A549 (cell line): ENCODE results near the gene PIGO. TPM values are rescaled to one million over a fixed set of nuclear protein-coding genes. Genes with fewer than 3 reads are reported as not detected.

ENCODE experiments used
- ATAC-seq, 2 experiments: fragments of 200-7000 bp in 1 of 2; fragments of >200 bp in 1 of 2; cut with Nextera tagmentation in 1 of 2; cut with Tn5 transposase in 1 of 2; 3 replicates each; pipeline versions ENCODE4 v1.8.0 to v1.9.1; 2018 to 2020; ENCODE audit warnings: mild to moderate bottlenecking in 1 of 2, moderate library complexity in 1 of 2
- CTCF ChIA-PET: fragments of 300-600 bp; sonication (Branson Sonifier 250); formaldehyde crosslinking; extraction: SDS; loops from one replicate; lab custom pipeline; 2021; ENCODE audit warnings: antibody characterized with exemption, inconsistent platforms; lab: Yijun Ruan, JAX
- POLR2A ChIA-PET: fragments of 350-600 bp; formaldehyde crosslinking; extraction: SDS; loops from one replicate; lab custom pipeline; 2021; ENCODE audit warnings: antibody characterized with exemption, inconsistent platforms; lab: Yijun Ruan, JAX
- DNase-seq, 2 experiments: peaks; one replicate each; pipeline versions ENCODE4 v3.0.0 to v3.0.0-alpha.2; 2011 to 2016; ENCODE audit warnings: low read depth in 1 of 2, low spot score in 1 of 2
- FAIRE-seq: peaks from 2 replicates; lab custom pipeline; 2011; peaks lifted over from hg19 to GRCh38; lab: Jason Lieb, UNC
- H3K27ac ChIP-seq, 2 experiments: fragments of >200 bp; sonication (Bioruptor Twin); formaldehyde crosslinking; 3 replicates each; pipeline ENCODE4 v1.5.1; 2016 to 2017
- H3K4me1 ChIP-seq: fragments of >200 bp; sonication (Bioruptor Twin); formaldehyde crosslinking; 3 replicates; pipeline ENCODE4 v1.6.1; 2016
- H3K4me2 ChIP-seq: fragments of >200 bp; sonication (Bioruptor Twin); formaldehyde crosslinking; 3 replicates; pipeline ENCODE4 v1.6.1; 2016
- H3K4me3 ChIP-seq: fragments of >200 bp; sonication (Bioruptor Twin); formaldehyde crosslinking; 3 replicates; pipeline ENCODE4 v1.5.1; 2016
- H3K9me3 ChIP-seq: fragments of >200 bp; sonication (Bioruptor Twin); formaldehyde crosslinking; 3 replicates; pipeline ENCODE4 v1.6.1; 2016
- ATOH8 ChIP-seq: fragments of 250-450 bp; sonication (Bioruptor Pico); IDR thresholded peaks from 2 replicates; pipeline ENCODE4 v1.5.0; 2020; ENCODE audit warnings: low read depth, mild to moderate bottlenecking, moderate library complexity
- BCL3 ChIP-seq: fragments of >200 bp; sonication (Bioruptor Twin); formaldehyde crosslinking; IDR thresholded peaks from 3 replicates; pipeline ENCODE4 v1.6.1; 2016
- BHLHE40 ChIP-seq: IDR thresholded peaks from 2 replicates; pipeline ENCODE4 v1.6.1; 2012; ENCODE audit warnings: low read depth, low read length, inconsistent platforms
- CEBPB ChIP-seq, 2 experiments: fragments of >200 bp in 1 of 2; sonication (Bioruptor Twin) in 1 of 2; formaldehyde crosslinking in 1 of 2; IDR thresholded peaks; 2 replicates each; pipeline ENCODE4 v1.6.1; 2012 to 2016
- CHD4 ChIP-seq: fragments of 200-600 bp; sonication (generic); IDR thresholded peaks from 2 replicates; pipeline ENCODE4 v1.6.1; 2016; ENCODE audit warnings: antibody characterized with exemption, mild to moderate bottlenecking, borderline replicate concordance
- EHF ChIP-seq: fragments of 250-450 bp; sonication (Bioruptor Pico); IDR thresholded peaks from 2 replicates; pipeline ENCODE4 v1.5.0; 2020; ENCODE audit warnings: mild to moderate bottlenecking
- EHMT2 ChIP-seq: fragments of 200-600 bp; sonication (generic); IDR thresholded peaks from 2 replicates; pipeline ENCODE4 v1.6.1; 2016; ENCODE audit warnings: antibody characterized with exemption, low read depth, mild to moderate bottlenecking, moderate library complexity
- ELK1 ChIP-seq: fragments of 150-350 bp; IDR thresholded peaks from 2 replicates; pipeline ENCODE4 v1.6.1; 2014; ENCODE audit warnings: low read depth, mild to moderate bottlenecking, low read length
- ESRRA ChIP-seq: fragments of 150-350 bp; IDR thresholded peaks from 2 replicates; pipeline ENCODE4 v1.6.1; 2014; ENCODE audit warnings: mild to moderate bottlenecking, low read length, borderline replicate concordance
- GATA3 ChIP-seq: IDR thresholded peaks from 2 replicates; pipeline ENCODE4 v1.6.1; 2012; ENCODE audit warnings: borderline replicate concordance
- HDAC2 ChIP-seq: fragments of 200-600 bp; sonication (generic); IDR thresholded peaks from 2 replicates; pipeline ENCODE4 v1.6.1; 2016
- JUN ChIP-seq, 2 experiments: fragments of >200 bp; sonication (Bioruptor Twin); formaldehyde crosslinking; IDR thresholded peaks; 2 replicates in 1 of 2; 3 replicates in 1 of 2; pipeline ENCODE4 v1.6.1; 2016 to 2017
- JUNB ChIP-seq: fragments of >200 bp; sonication (Bioruptor Twin); formaldehyde crosslinking; IDR thresholded peaks from 2 replicates; pipeline ENCODE4 v1.6.1; 2016
- KDM1A ChIP-seq: fragments of 200-600 bp; sonication (generic); IDR thresholded peaks from 2 replicates; pipeline ENCODE4 v1.6.1; 2016; ENCODE audit warnings: low read depth, mild to moderate bottlenecking
- MAFK ChIP-seq: fragments of 450-650 bp; IDR thresholded peaks from 2 replicates; pipeline ENCODE4 v1.6.1; 2014; ENCODE audit not compliant: partially characterized antibody
- MAX ChIP-seq: IDR thresholded peaks from 2 replicates; pipeline ENCODE4 v1.6.1; 2012
- MAZ ChIP-seq: fragments of 150-350 bp; IDR thresholded peaks from 2 replicates; pipeline ENCODE4 v1.6.1; 2014; ENCODE audit warnings: antibody characterized with exemption, low read depth, low read length, borderline replicate concordance
- MYC ChIP-seq: IDR thresholded peaks from 2 replicates; pipeline ENCODE4 v1.6.1; 2012; ENCODE audit warnings: mild to moderate bottlenecking, inconsistent platforms, low read length, improper control_type of control experiment, borderline replicate concordance
- NPAS2 ChIP-seq: fragments of 250-450 bp; sonication (Bioruptor Pico); IDR thresholded peaks from 2 replicates; pipeline ENCODE4 v1.8.0; 2022; ENCODE audit warnings: mild to moderate bottlenecking, moderate library complexity, borderline replicate concordance
- NR3C1 ChIP-seq: fragments of >200 bp; sonication (Bioruptor Twin); formaldehyde crosslinking; IDR thresholded peaks from 3 replicates; pipeline ENCODE4 v1.6.1; 2017
- RARB ChIP-seq: fragments of 250-450 bp; sonication (Bioruptor Pico); IDR thresholded peaks from 2 replicates; pipeline ENCODE4 v1.8.0; 2021; ENCODE audit warnings: mild to moderate bottlenecking, moderate library complexity
- RCOR1 ChIP-seq: fragments of 150-350 bp; IDR thresholded peaks from 2 replicates; pipeline ENCODE4 v1.6.1; 2014; ENCODE audit warnings: antibody characterized with exemption, low read length, low read depth
- RFX5 ChIP-seq: fragments of 450-650 bp; IDR thresholded peaks from 2 replicates; pipeline ENCODE4 v1.7.1; 2014; ENCODE audit warnings: antibody characterized with exemption, mild to moderate bottlenecking, moderate library complexity
- SMC3 ChIP-seq: fragments of >200 bp; sonication (Bioruptor Twin); formaldehyde crosslinking; IDR thresholded peaks from 3 replicates; pipeline ENCODE4 v1.6.1; 2018; ENCODE audit warnings: inconsistent platforms
- SREBF2 ChIP-seq: fragments of 450-650 bp; IDR thresholded peaks from 2 replicates; pipeline ENCODE4 v1.6.1; 2014; ENCODE audit warnings: mild to moderate bottlenecking, moderate library complexity
- TFCP2L1 ChIP-seq: fragments of 250-450 bp; sonication (Bioruptor Pico); IDR thresholded peaks from 2 replicates; pipeline ENCODE4 v1.5.0; 2021; ENCODE audit warnings: mild to moderate bottlenecking
- ZC3H11A ChIP-seq: fragments of 450-650 bp; IDR thresholded peaks from 2 replicates; pipeline ENCODE4 v1.6.1; 2014; ENCODE audit warnings: antibody characterized with exemption, mild to moderate bottlenecking
- ZFP36 ChIP-seq: fragments of 450-650 bp; IDR thresholded peaks from 2 replicates; pipeline ENCODE4 v1.6.1; 2014; ENCODE audit warnings: borderline replicate concordance; ENCODE audit not compliant: partially characterized antibody
- ZNF302 ChIP-seq: fragments of 250-450 bp; sonication (Bioruptor Pico); IDR thresholded peaks from 2 replicates; pipeline ENCODE4 v1.9.0; 2021; ENCODE audit warnings: inconsistent platforms, mild to moderate bottlenecking, moderate library complexity
- ZSCAN20 ChIP-seq: fragments of 250-450 bp; sonication (Bioruptor Pico); IDR thresholded peaks from 2 replicates; pipeline ENCODE4 v1.8.0; 2022; ENCODE audit warnings: mild to moderate bottlenecking, moderate library complexity
- WGBS: methylation state at CpG from one replicate; pipeline ENCODE4 v1.1.6; 2017; ENCODE audit errors: missing lambda C conversion rate; 5-methylcytosine and 5-hydroxymethylcytosine counted together
- polyA plus RNA-seq, 4 experiments: library from polyadenylated mRNA; depleted of rRNA in 3 of 4; stranded (reverse); fragments of >200 nt; fragmentation: RNase III in 1 of 4; extraction: RNeasy Plus Mini Kit Qiagen cat#74134 plus additional on column Dnase treatment in 1 of 4; gene quantifications; 2 replicates in 3 of 4; 3 replicates in 1 of 4; pipeline ENCODE4 v1.2.3, GENCODE V29; 2011 to 2017
- TF ChIP-seq, protein P1 (sequence below): fragments of >200 bp; sonication (Bioruptor Twin); formaldehyde crosslinking; IDR thresholded peaks from 3 replicates; pipeline ENCODE4 v1.5.1; 2016
- TF ChIP-seq, protein P2 (sequence below): fragments of 250-450 bp; sonication (Bioruptor Pico); IDR thresholded peaks from 2 replicates; pipeline ENCODE4 v1.5.0; 2021; ENCODE audit warnings: mild to moderate bottlenecking, moderate library complexity, borderline replicate concordance
- TF ChIP-seq, protein P3 (sequence below): IDR thresholded peaks from 2 replicates; pipeline ENCODE4 v1.6.1; 2012

The PIGO gene
- polyA plus RNA-seq, 2 of the 4 experiments (the other 2 are of a cell fraction): 47.0 to 50.4 TPM

- FAIRE-seq: peak; percentile 96
- Histone ChIP-seq H3K9me3 (no peaks in the 10 kb centered on the region), H3K4me1 (peaks cover 28% of the 10 kb centered on the region), H3K27ac (peak within 1 kb of the TSS; percentile 97 to 98), H3K4me2 (peak within 1 kb of the TSS; percentile 83), H3K4me3 (peak within 1 kb of the TSS; percentile 92)
- 17% methylated on average over 18 of the region's 54 CpGs for WGBS
- CTCF ChIA-PET: interaction anchor here (0.7 to 3.8 kb wide), 11 partner anchors 8 to 173 kb away, joined by 3 to 27 read pairs (median 5); partner anchors contain the start of genes ATOSB, FANCG and PIGO
- peak; percentile 91 to 94 for ATAC-seq
- POLR2A ChIA-PET: interaction anchor here (0.5 to 3.2 kb wide), 31 partner anchors 7 to 532 kb away, joined by 3 to 47 read pairs (median 4); partner anchors contain the start of genes ATOSB, DNAJB5, FANCG and PIGO
- DNase-seq: peak; percentile 99 to 100
- TF ChIP-seq MAX (peak; percentile 39; the same call in 1 of the 2 replicates), CHD4 (no peak), ATOH8 (CRISPR knock-in tag) (0 out of 2 replicates have a peak, but pooled peaks have one; percentile 41), GATA3 (peak; percentile 18; the same call in 1 of the 2 replicates), JUN (IDR thresholded peaks at IDR 0.05) (peak; percentile 91 to 92), SREBF2 (no peak), BCL3 (peak; percentile 80; the same call in 2 of the 3 replicates), RCOR1 (no peak), ZC3H11A (no peak), HDAC2 (no peak), ZNF302 (CRISPR knock-in tag) (no peak), ESRRA (no peak), BHLHE40 (no peak), ZSCAN20 (CRISPR knock-in tag) (no peak), NR3C1 (no peak), MAFK (peak; percentile 60), RFX5 (peak; percentile 99), NPAS2 (CRISPR knock-in tag) (no peak), SMC3 (no peak), ZFP36 (no peak), ELK1 (no peak), CEBPB (IDR thresholded peaks at IDR 0.05) (no peak), EHF (CRISPR knock-in tag) (no peak; the same call in 1 of the 2 replicates), RARB (CRISPR knock-in tag) (no peak), MYC (no peak), MAZ (no peak), EHMT2 (no peak), TFCP2L1 (CRISPR knock-in tag) (peak; percentile 92), JUNB (no peak), KDM1A (no peak)
- TF ChIP-seq, protein P1, sequence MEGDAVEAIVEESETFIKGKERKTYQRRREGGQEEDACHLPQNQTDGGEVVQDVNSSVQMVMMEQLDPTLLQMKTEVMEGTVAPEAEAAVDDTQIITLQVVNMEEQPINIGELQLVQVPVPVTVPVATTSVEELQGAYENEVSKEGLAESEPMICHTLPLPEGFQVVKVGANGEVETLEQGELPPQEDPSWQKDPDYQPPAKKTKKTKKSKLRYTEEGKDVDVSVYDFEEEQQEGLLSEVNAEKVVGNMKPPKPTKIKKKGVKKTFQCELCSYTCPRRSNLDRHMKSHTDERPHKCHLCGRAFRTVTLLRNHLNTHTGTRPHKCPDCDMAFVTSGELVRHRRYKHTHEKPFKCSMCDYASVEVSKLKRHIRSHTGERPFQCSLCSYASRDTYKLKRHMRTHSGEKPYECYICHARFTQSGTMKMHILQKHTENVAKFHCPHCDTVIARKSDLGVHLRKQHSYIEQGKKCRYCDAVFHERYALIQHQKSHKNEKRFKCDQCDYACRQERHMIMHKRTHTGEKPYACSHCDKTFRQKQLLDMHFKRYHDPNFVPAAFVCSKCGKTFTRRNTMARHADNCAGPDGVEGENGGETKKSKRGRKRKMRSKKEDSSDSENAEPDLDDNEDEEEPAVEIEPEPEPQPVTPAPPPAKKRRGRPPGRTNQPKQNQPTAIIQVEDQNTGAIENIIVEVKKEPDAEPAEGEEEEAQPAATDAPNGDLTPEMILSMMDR: no peak
- TF ChIP-seq, protein P2, sequence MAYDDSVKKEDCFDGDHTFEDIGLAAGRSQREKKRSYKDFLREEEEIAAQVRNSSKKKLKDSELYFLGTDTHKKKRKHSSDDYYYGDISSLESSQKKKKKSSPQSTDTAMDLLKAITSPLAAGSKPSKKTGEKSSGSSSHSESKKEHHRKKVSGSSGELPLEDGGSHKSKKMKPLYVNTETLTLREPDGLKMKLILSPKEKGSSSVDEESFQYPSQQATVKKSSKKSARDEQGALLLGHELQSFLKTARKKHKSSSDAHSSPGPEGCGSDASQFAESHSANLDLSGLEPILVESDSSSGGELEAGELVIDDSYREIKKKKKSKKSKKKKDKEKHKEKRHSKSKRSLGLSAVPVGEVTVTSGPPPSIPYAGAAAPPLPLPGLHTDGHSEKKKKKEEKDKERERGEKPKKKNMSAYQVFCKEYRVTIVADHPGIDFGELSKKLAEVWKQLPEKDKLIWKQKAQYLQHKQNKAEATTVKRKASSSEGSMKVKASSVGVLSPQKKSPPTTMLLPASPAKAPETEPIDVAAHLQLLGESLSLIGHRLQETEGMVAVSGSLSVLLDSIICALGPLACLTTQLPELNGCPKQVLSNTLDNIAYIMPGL: no peak
- TF ChIP-seq, protein P3, sequence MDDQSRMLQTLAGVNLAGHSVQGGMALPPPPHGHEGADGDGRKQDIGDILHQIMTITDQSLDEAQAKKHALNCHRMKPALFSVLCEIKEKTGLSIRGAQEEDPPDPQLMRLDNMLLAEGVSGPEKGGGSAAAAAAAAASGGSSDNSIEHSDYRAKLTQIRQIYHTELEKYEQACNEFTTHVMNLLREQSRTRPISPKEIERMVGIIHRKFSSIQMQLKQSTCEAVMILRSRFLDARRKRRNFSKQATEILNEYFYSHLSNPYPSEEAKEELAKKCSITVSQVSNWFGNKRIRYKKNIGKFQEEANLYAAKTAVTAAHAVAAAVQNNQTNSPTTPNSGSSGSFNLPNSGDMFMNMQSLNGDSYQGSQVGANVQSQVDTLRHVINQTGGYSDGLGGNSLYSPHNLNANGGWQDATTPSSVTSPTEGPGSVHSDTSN: peak; percentile 76
Observed at GRCh38 chr9:35072461-35073278, 23.7 kb downstream of the PIGO start, which contains the start of gene VCP. Gene VCP (minus strand): TSS chr9:35072625. CDS start chr9:35072353, 272 bp downstream.
